A549 treated with AZD9567 at 1 μM for 4 hours (cell line): ENCODE measurements around the gene PRAMEF33. TPM values are rescaled to one million over a fixed set of nuclear protein-coding genes. Genes with fewer than 3 reads are reported as not detected.

Experiments
- total RNA-seq: library from RNA; stranded (reverse); fragments of 200-300 nt; extraction: Qiagen RNA extraction; gene quantifications from 5 replicates; pipeline ENCODE4 v1.2.3, GENCODE V29; 2022; ENCODE audit not compliant: insufficient read depth

PRAMEF33 gene, protein sequence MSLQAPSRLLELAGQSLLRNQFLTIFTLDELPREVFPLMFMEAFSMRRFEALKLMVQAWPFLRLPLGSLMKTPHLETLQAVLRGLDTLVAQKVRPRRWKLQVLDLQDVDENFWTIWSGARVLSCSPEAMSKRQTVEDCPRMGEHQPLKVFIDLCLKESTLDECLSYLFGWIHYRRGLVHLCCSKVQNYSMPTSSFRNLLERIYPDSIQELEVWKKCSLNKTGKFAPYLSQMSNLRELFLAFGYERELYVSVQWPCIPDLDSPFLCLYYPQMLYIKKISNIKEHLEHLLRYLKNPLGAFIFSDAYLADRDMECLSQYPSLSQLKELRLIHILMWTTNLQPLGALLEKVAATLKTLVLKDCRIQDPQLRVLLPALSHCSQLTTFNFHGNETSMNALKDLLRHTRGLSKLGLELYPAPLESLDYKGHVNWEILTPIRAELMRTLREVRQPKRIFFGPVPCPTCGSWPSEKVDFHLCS
- not detected in 5 replicates for total RNA-seq

DNA sequence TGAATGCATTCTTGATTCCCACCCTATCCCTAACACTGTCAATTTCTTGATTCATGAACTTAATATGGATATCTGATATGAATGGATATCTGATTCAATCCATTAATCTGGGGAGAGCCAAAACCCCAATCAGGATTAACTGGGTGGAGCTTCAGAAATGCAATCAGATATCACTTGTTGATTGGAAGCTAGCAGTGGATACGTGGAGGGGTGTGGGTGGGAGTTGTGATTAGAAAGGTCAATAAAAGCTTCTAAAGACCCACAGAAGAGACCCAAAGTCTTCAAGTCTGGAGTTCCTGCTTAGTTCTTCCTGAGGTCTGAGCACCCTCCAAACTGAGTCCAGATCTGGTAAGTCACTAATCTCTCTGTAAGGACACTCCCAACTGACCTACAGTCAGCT, at the start of gene PRAMEF33:
TSS of gene PRAMEF33 (plus strand) at position 301 of the 400 bp plus-strand sequence. CDS start 2,416 bp downstream, outside the sequence.

DNA sequence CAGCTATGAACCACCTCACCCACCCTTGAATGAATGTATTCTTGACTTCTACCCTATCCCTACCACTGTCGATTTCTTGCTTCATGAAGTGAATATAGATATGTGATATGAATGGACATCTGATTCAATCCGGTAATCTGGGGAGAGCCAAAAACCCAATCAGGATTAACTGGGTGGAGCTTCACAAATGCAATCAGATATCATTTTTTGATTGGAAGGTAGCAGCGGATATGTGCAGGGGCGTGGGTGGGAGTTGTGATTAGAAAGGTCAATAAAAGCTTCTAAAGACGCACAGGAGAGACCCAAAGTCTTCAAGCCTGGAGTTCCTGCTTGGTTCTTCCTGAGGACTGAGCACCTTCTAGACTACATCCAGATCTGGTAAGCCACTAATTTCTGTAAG, 49.4 kb upstream of the PRAMEF33 start, which contains the start of gene PRAMEF5:
TSS of gene PRAMEF5 (plus strand) at position 301 of the 400 bp plus-strand sequence. CDS start 5,071 bp downstream, outside the sequence.

DNA sequence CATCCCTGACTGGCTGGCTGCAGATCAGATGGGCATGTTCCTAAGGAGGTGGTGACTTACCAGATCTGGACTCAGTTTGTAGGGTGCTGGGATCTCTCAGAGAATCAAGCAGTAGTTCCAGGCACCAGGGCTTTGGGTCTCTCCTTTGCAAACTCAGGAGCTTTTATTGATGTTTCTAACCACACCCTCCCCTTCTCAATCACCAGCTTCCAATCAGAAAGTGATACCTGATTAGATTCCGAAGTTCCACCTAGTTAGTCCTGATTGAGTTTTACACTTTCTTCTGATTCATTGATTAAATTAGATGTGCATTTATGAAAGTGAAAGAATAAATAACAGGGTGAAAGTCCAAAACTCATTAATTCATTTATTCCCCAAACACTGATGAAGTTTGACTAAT, 18.3 kb upstream of the PRAMEF33 start, which contains the start of gene PRAMEF8:
TSS of gene PRAMEF8 (minus strand) at position 101 of the 400 bp plus-strand sequence. CDS start 1,046 bp downstream, outside the sequence.

DNA sequence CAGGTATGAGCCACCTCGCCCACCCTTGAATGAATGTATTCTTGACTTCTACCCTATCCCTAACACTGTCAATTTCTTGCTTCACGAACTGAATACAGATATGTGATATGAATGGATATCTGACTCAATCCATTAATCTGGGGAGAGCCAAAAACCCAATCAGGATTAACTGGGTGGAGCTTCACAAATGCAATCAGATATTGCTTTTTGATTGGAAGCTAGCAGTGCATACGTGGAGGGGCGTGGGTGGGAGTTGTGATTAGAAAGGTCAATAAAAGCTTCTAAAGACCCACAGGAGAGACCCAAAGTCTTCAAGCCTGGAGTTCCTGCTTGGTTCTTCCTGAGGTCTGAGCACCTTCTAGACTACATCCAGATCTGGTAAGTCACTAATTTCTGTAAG, 11.9 kb downstream of the PRAMEF33 start, which contains the start of gene PRAMEF15:
TSS of gene PRAMEF15 (plus strand) at position 301 of the 400 bp plus-strand sequence. CDS start 2,827 bp downstream, outside the sequence.

DNA sequence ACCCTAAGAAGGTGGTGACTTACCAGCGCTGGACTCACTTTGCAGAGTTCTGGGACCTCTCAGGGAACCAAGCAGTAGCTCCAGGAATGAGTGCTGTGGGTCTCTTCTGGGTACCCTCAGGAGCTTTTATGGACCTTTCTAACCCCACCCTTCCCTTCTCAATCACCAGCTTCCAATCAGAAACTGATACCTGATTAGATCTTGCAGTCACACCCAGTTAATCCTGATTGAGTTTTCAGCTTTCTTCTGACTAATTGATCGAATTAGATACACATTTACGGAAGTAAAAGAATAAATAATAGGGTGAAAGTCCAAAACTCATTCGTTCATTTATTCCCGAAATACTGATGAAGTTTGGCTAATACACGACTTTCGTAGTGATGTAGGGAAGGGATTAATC, 43.7 kb downstream of the PRAMEF33 start, which contains the start of gene PRAMEF14:
TSS of gene PRAMEF14 (minus strand) at position 101 of the 400 bp plus-strand sequence. CDS start 1,820 bp downstream, outside the sequence.

Other genes with a start within 250 kb of the PRAMEF33 start
- gene PRAMEF27, start 247.0 kb upstream of the PRAMEF33 start, total RNA-seq: not detected in 5 replicates
- not detected in 5 replicates for gene HNRNPCL3, start 242.8 kb upstream of the PRAMEF33 start, total RNA-seq
- gene PRAMEF25, start 232.8 kb upstream of the PRAMEF33 start, total RNA-seq: not detected in 5 replicates
- not detected in 5 replicates for gene HNRNPCL2, start 186.7 kb upstream of the PRAMEF33 start, total RNA-seq
- gene PRAMEF26, start 147.5 kb upstream of the PRAMEF33 start, total RNA-seq: not detected in 5 replicates
- not detected in 5 replicates for gene HNRNPCL4, start 137.9 kb upstream of the PRAMEF33 start, total RNA-seq
- gene PRAMEF9, start 131.7 kb upstream of the PRAMEF33 start, total RNA-seq: not detected in 5 replicates
- gene PRAMEF13, start 102.1 kb upstream of the PRAMEF33 start, total RNA-seq: not detected in 5 replicates
- gene PRAMEF18, start 77.4 kb upstream of the PRAMEF33 start, total RNA-seq: not detected in 5 replicates
- not detected in 5 replicates for gene PRAMEF5, start 49.3 kb upstream of the PRAMEF33 start, total RNA-seq
- not detected in 5 replicates for gene PRAMEF8, start 18.4 kb upstream of the PRAMEF33 start, total RNA-seq
- gene PRAMEF15, start 12.0 kb downstream of the PRAMEF33 start, total RNA-seq: not detected in 5 replicates
- gene PRAMEF14, start 43.6 kb downstream of the PRAMEF33 start, total RNA-seq: not detected in 5 replicates
- not detected in 5 replicates for gene PRAMEF19, start 68.4 kb downstream of the PRAMEF33 start, total RNA-seq
- gene PRAMEF17, start 86.1 kb downstream of the PRAMEF33 start, total RNA-seq: not detected in 5 replicates
- not detected in 5 replicates for gene PRAMEF20, start 106.9 kb downstream of the PRAMEF33 start, total RNA-seq
- gene LRRC38, start 210.5 kb downstream of the PRAMEF33 start, total RNA-seq: 0.03 to 0.05 TPM (median 0.03 TPM) in 3 of 5 replicates, not detected in the others